Activated T-helper 1 cell treated with Interleukin-2 at 50 U/mL for 16 hours (primary cell): ENCODE results near the gene CA5B.
"Not testable (repeated sequence)": the region's sequence is repeated elsewhere in the genome, so short reads cannot be mapped to it uniquely, and the experiment has no call there.

ENCODE experiments used
- DNase-seq: peaks from one replicate; pipeline ENCODE4 v3.0.0-alpha.2; 2020; ENCODE audit warnings: low read depth

The CA5B gene

DNA sequence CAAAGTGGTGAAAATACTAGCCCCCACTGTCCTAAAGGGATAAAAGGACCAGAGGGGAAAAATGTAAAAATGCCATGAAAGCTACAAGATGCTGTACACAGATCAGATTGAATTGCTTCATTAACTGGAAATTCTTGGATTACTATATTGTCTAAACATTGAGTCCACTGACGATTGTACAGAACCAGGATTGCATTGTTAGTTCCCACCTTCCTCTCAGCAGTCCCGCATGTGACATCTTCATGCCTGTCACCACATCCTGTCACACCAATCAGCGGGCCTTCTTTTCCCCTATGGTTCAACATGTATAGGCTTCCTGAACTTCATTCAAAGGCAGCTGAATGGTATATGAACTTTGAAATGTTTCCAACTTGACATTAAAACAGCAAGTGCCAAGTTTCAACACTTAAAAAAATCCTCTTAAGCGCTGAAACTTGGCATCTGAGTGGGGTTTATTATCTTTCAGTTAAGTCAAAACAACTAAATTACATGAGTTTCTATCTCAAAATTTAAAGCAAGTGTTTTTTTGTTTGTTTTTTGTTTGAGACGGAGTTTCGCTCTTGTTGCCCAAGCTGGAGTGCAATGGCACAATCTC, 76.8 kb downstream of the CA5B start:
- no peak for DNase-seq

DNA sequence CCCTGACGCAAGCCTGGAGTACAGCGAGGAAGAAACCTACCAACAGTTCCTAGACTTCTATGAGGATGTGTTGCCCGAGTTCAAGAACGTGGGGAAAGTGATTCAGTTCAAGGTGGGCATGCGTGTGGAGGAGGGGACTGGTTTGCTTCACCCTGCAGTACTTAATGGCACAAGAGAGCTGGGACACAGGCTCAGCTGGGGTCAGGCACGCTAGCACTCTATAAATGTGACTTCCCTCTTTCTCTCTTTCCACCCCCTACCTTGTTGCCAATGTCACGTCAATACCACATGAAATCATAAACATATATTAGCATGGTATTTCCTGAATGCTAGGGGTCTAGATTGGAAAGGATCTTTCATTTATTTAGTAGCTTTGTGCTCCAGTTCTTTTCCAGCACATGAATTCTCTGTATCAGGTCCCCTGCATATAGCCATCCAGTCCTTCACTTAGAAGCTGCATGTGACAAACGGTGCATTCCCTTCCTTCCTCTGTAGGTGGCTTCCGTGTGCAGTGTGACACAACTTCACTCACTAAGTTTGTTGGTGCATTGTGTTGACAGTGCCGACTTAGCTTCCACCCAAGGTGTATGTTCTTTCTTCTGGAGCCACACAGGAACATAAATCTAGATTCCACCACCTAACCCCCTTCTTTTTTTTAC, 77.8 kb downstream of the CA5B start:
- DNase-seq = peak; percentile 1

DNA sequence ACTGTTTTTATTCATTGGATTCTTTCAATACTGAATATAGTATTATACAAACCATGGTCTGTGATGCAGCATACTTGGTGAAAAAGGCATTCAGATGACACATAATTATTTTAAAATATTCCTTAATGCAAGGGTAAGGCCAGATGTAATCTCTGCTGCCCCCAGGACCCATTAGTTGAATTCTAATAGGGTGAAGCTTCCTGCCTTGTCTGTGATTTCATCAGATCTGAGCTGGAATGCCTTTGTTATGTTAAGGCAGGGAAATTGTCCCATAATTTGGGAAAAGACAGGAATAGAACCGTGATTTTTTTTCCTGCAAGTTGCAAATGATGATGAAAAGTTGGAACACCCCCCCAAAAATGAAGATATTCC, 78.4 kb downstream of the CA5B start:
- no peak for DNase-seq

DNA sequence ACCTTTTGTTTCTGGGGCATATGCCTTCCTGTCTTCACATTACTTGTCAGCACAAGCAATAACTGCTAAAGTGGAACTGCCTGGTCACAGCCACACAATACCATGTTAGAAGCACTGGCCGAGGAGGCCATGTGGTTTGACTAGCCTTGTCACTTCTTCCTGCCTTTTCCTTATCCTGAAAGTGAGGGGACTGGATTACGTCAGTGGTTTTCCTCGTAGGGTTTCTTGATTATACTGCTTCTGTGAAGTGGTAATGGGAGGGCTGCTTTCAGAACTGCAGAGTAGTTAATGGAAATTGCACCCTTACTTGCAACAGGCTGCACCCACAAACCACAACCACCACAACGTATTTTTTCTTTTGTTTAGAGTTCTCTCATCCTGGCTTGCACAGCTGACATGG, 78.8 kb downstream of the CA5B start:
- DNase-seq = peak; percentile 4

DNA sequence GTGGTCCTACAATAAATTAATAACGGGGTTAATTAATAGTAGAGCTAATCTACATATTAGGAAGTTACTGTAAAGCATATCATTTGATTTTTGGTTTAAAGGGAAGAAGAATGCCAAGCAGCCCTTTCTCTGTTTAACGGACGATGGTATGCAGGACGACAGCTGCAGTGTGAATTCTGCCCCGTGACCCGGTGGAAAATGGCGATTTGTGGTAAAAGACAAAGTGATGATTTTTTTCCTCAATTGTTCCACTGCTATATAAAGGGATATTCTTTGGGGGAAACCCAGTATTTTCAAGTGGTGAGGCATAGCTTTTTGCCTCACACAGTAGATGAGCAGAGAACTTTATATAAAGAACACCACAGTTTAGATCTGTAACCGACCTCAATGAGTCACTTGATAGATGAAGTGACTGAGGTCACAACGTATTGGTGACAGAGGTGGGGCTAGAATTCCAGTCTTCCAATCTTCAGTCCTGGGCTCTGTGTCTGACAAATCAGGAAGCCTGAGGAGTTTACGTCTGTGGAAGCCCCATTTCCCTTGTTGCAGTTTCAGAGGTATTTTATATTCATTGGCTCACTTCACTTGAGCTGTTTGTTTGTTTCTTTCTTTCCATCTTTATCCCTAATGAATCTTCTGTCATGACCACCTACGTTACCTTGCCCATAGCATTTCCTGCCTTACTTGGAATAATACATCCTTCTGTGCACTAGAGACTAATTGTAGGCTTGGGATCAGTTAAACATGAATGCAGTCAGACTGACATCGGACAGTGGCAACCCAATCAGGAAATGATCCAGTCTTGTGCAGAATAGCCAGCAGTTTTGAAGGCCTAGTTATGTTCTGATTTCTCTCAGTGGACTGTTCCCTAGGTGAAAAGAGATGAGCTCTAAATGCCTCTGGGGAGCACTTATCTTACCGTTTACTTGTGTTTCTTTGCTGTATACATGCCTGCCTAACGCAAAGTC, 82.3 kb downstream of the CA5B start:
- DNase-seq = no peak

DNA sequence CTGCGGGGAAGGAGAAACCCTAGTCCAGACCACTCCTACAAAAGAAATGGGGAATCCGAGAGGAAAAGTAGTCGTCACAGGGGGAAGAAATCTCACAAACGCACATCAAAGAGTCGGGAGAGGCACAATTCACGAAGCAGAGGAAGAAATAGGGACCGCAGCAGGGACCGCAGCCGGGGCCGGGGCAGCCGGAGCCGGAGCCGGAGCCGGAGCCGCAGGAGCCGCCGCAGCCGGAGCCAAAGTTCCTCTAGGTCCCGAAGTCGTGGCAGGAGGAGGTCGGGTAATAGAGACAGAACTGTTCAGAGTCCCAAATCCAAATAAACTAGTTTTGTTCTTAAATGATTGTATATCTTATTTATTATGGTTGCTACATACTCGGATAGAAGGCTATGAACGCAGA, 84.9 kb downstream of the CA5B start:
- no peak for DNase-seq

DNA sequence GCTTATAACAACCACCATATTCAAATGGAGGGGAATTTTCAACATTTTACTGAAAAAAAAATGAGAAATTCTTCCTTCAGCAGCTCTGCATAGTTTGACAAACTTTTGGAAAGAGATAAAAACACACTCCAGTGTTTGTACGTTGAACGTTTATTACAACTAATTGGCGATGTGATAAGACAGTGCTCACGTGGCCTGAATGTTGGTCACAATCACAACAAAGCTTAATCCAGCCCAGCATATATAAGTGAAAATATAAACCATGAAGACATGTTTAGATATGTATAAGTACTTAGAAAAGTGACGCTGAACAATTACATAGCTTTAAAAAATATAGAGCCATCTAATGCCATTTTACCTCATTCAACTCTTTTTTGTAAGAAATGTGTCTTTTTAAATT, 87.9 kb downstream of the CA5B start:
- no peak for DNase-seq

DNA sequence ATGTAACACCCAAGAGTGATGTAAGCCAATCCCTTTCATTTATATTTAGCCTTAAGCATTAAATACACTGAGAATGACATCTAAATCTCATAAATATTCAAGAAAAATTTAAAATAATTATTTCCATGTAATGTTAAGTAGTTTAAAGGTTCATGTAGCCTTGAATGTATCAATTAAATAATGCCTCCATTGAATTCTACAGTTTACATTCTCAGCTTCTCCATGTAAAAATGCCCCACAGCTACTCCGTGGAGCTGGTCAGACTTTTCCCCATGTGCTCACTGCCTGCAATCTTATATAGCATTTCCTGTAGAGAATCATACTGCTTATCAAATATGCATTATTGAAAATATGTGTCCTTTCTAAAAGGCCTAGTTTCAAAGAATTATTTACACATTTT, 91.1 kb downstream of the CA5B start:
- no peak for DNase-seq

DNA sequence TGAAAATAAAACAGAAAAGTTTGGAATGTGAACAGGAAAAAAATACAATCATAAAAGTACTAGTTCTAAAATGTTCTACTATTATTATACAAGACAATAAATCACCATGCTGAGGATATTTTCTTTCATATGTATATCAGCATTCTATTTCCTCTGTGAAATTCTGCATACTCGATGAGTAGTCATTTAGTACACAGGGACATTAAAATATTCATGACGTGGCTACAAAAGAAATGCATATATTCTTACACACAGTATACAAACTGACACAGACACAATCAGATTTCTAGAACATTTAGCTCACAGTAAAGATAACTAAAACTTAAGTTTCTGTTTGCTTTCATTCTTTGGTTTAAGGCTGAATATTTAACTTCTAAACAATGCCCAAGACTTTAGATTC, 93.3 kb downstream of the CA5B start:
- not testable (repeated sequence) for DNase-seq

DNA sequence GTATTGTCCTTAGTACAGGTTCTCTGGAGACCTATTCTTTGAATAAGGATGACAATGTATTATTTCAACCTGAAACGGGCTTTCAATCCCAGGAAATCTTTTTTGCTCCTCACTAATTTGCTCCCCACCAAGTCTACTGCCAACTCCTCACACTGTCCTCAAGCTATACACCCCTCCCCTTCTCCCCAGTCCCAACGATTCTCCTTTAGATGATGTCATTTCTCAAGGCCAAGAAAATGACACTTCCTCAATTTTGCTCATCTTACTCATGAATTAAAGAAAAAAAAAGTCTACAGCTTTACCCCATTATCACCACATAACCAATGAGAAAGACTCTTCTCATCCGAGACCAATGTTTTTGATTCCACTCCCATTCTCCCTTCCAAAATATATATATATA, 96.0 kb downstream of the CA5B start:
- no peak for DNase-seq

DNA sequence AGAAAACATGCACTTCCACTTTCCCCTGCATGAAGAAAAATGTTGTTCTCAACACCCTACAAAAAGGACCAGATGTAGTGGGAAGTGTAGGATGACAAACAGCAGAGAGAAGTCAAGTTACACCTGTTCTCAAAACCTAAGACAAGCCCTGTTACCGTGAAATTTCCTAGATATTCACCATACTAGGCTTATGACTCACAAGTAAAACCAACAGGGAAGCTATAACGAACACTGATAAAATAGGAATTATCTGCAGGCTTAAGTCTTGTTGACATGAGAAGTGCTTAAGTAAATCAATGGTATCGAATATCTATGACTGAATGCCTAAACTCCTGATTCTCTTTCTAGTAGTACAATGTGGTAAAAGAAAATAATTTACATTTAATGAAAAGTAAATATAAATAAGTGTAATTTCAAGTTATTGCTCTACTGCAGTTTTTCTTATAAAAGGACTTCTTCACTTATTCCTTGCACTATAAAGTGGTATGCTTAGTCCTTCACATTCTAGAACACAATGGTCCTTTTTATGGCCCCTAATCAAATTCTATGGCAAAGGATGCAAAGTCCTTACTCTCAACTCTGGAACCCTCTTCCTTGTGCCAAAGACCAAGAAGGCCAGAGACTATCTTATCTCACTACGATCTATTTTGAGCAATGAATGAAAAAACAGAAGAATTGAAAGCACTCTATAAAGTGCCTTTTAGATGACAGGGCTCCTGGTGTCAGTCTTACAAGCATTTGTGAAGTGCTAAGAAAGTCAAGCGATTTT, 96.9 kb downstream of the CA5B start:
- DNase-seq = no peak
